ENCODE measurements around the gene EDA.

EDA gene

GRCh38 chrX:70066646-70067045 is 450.7 kb downstream of the EDA start:
- no peak for DNase-seq

DNA sequence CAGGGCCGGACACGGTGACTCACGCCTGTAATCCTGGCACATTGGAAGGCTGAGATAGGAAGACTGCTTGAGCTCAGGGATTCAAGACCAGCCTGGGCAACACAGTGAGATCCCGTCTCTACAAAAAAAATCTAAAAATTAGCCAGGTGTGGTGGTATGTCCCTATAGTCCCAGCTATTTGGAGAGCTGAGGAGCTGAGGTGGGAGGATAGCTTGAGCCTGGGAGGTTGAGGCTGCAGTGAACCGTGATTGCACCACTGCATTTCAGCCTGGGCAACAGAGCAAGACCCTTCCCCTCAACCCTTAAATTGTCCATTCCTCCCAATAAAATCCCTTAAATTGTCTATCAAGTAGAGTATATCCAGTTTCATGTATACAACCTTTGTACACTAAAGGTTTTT is 463.4 kb downstream of the EDA start:
- no peak for DNase-seq

GRCh38 chrX:70079870-70080269 is 464.0 kb downstream of the EDA start:
- DNase-seq = no peak

- no peak for DNase-seq
Measured at GRCh38 chrX:70082723-70083122, 466.8 kb downstream of the EDA start.

GRCh38 chrX:70084592-70085240 is 468.8 kb downstream of the EDA start:
- no peak for DNase-seq

DNA sequence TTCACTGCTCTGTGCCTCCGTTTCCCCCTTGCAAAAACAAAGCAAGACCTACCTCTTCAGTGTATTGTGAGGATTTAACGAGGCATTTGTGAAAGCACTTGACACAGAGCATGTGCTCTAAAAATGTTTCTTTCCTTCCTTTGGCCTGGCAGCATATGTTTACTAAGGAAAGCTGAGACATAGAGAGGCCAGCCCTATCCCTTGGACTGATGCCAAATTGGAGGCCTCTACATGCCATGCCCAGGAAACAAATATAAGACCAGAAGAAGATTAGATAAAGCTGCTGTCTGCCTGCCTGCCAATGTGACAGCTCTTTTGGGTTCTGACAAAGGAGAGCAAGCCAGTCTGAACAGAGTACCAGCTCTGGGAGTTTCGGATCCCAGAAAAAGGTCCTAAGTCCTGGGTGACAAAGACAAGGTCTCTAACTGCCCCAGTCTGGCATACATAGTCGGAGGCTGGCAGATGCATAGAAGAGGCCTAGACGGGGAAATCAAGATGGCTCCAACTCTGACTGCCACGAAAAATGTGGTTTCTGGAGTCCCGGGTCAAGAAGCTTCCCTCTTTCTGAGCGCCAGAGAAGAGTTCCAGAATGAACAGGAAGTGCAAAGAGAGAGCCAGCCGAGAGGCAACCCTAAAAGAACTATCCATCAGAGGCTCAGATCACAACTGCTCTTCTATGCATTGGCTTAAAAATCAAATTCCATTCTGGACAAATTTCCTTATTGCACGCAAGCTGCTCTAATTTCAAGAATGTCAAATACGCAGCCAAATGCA is 472.1 kb downstream of the EDA start:
- DNase-seq = no peak

DNA sequence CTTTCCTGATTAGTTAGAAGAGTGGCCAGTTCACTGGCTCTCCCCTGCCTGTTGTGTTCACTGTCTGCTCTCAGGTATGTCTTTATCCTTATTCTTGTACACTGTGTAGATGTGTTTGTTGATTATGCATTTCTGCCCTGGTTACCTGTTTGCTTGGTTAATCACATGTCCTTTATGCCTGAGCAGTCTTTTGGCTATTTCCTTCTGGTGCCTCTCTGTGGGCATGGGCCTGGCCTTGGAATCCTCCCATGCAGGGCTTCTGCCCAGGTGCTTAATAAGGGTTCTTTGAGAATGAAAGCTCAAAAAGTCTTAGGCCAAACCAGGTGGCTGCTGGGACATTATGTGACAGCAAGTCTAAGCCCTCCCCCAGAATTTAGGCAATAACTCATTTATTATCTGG is 472.8 kb downstream of the EDA start:
- DNase-seq = no peak
